Peyer's patch (tissue), 4 donors: ENCODE results near the gene KCNN1.

ENCODE experiments used
- CTCF ChIP-seq, 6 experiments: fragments of 450-650 bp in 4 of 6; fragments of 200-600 bp in 2 of 6; sonication (generic) in 1 of 6; IDR thresholded peaks; one replicate each; pipeline ENCODE4 v1.5.1; 2017 to 2019; ENCODE audit warnings: antibody characterized with exemption in 6 of 6, mild to moderate bottlenecking in 3 of 6, moderate library complexity in 1 of 6
- POLR2A ChIP-seq, 2 donors: fragments of 450-650 bp; IDR thresholded peaks; one replicate each; pipeline ENCODE4 v1.5.1; 2017; ENCODE audit warnings: antibody characterized with exemption in 2 of 2, mild to moderate bottlenecking in 2 of 2, moderate library complexity in 2 of 2

GRCh38 chr19:17967257-17968051, 547 bp downstream of the KCNN1 start:
- TF ChIP-seq CTCF (IDR thresholded peaks at IDR 0.05) (no peak), POLR2A (IDR thresholded peaks at IDR 0.05) (no peak)
